HepG2 (cell line): Measurements from ENCODE around the gene SKP1. TPM values are rescaled to one million over a fixed set of nuclear protein-coding genes. Genes with fewer than 3 reads are reported as not detected.

Source experiments
- ATF3 ChIP-seq: sonication (generic); formaldehyde crosslinking; IDR thresholded peaks from 2 replicates; pipeline ENCODE4 v1.4.0; 2020; ENCODE audit warnings: missing genetic modification reagents
- BCL3 ChIP-seq: sonication (generic); formaldehyde crosslinking; IDR thresholded peaks from 2 replicates; pipeline ENCODE4 v1.5.1; 2020; ENCODE audit warnings: mild to moderate bottlenecking, missing genetic modification reagents, moderate library complexity
- CHD4 ChIP-seq: fragments of 200-600 bp; sonication (generic); IDR thresholded peaks from 2 replicates; pipeline ENCODE4 v1.7.0; 2017; ENCODE audit warnings: mild to moderate bottlenecking, low read length, borderline replicate concordance
- KMT2B ChIP-seq: IDR thresholded peaks from 2 replicates; pipeline ENCODE4 v1.6.1; 2016; ENCODE audit warnings: missing genetic modification reagents, missing compliant biosample characterization
- NR2F2 ChIP-seq: IDR thresholded peaks from 2 replicates; pipeline ENCODE4 v1.6.1; 2012; ENCODE audit warnings: low read depth, inconsistent platforms, borderline replicate concordance
- PHB2 ChIP-seq: fragments of 450-650 bp; IDR thresholded peaks from 2 replicates; pipeline ENCODE4 v1.6.1; 2018; ENCODE audit not compliant: partially characterized antibody
- POLR2AphosphoS5 ChIP-seq: IDR thresholded peaks from 2 replicates; pipeline ENCODE4 v1.6.1; 2012; ENCODE audit warnings: low read depth, low read length
- SPEN ChIP-seq: sonication (generic); formaldehyde crosslinking; IDR thresholded peaks from 2 replicates; pipeline ENCODE4 v1.5.1; 2020; ENCODE audit warnings: low read depth, mild to moderate bottlenecking, missing genetic modification reagents
- TRIM24 ChIP-seq: sonication (generic); formaldehyde crosslinking; IDR thresholded peaks from 2 replicates; pipeline ENCODE4 v1.8.0; 2022; ENCODE audit warnings: mild to moderate bottlenecking, missing genetic modification reagents
- ZFX ChIP-seq: sonication (generic); formaldehyde crosslinking; IDR thresholded peaks from 2 replicates; pipeline ENCODE4 v1.4.0; 2020; ENCODE audit warnings: mild to moderate bottlenecking, low read depth, missing genetic modification reagents, moderate library complexity
- ZKSCAN5 ChIP-seq: sonication (generic); formaldehyde crosslinking; IDR thresholded peaks from 2 replicates; pipeline ENCODE4 v1.5.1; 2020; ENCODE audit warnings: mild to moderate bottlenecking, missing genetic modification reagents
- ZNF180 ChIP-seq: sonication (generic); formaldehyde crosslinking; IDR thresholded peaks from 2 replicates; pipeline ENCODE4 v1.4.0; 2020; ENCODE audit warnings: low read depth, missing genetic modification reagents, borderline replicate concordance
- ZNF205 ChIP-seq: IDR thresholded peaks from 2 replicates; pipeline ENCODE4 v1.6.1; 2018; ENCODE audit warnings: missing biosample characterization, missing genetic modification reagents
- ZNF230 ChIP-seq: sonication (generic); formaldehyde crosslinking; IDR thresholded peaks from 2 replicates; pipeline ENCODE4 v1.4.0; 2020; ENCODE audit warnings: mild to moderate bottlenecking, missing genetic modification reagents
- ZNF350 ChIP-seq: sonication (generic); formaldehyde crosslinking; IDR thresholded peaks from 2 replicates; pipeline ENCODE4 v1.4.0; 2020; ENCODE audit warnings: mild to moderate bottlenecking, low read depth, missing genetic modification reagents, borderline replicate concordance
- ZNF513 ChIP-seq: sonication (generic); formaldehyde crosslinking; conservative IDR thresholded peaks from 2 replicates; pipeline ENCODE4 v1.5.0; 2020; ENCODE audit warnings: missing genetic modification reagents
- ZNF619 ChIP-seq: sonication (generic); formaldehyde crosslinking; IDR thresholded peaks from 2 replicates; pipeline ENCODE4 v1.4.0; 2020; ENCODE audit warnings: mild to moderate bottlenecking, missing genetic modification reagents
- ZNF75D ChIP-seq: sonication (generic); formaldehyde crosslinking; IDR thresholded peaks from 2 replicates; pipeline ENCODE4 v1.8.1; 2023; ENCODE audit warnings: missing genetic modification reagents, mild to moderate bottlenecking, borderline replicate concordance
- ZNF768 ChIP-seq: sonication (generic); formaldehyde crosslinking; IDR thresholded peaks from 2 replicates; pipeline ENCODE4 v1.4.0; 2020; ENCODE audit warnings: missing genetic modification reagents
- ZSCAN22 ChIP-seq: sonication (generic); formaldehyde crosslinking; IDR thresholded peaks from 2 replicates; pipeline ENCODE4 v1.4.0; 2020; ENCODE audit warnings: mild to moderate bottlenecking, missing genetic modification reagents
- polyA plus RNA-seq, 8 experiments: library from polyadenylated mRNA; depleted of rRNA in 3 of 8; stranded (reverse) in 7 of 8; unstranded in 1 of 8; fragments of >200 nt; fragmentation: Illumina TruSeq in 4 of 8; extraction: Trizol in 4 of 8; gene quantifications; 2 replicates each; pipeline versions ENCODE4 v1.2.1 to v1.2.3, GENCODE V29; 2011 to 2016; ENCODE audit warnings: low read depth in 4 of 8, missing spikeins in 1 of 8, mixed read lengths in 1 of 8; ENCODE audit not compliant: insufficient read depth in 1 of 8
- total RNA-seq, 5 experiments: library from RNA; depleted of rRNA; stranded (reverse); fragments of >200 nt; fragmentation: Illumina TruSeq; extraction: Trizol; gene quantifications; 2 replicates each; pipeline ENCODE4 v1.2.3, GENCODE V29; 2016; ENCODE audit warnings: low read depth in 1 of 5
- TF ChIP-seq, protein P1 (sequence below): sonication (generic); formaldehyde crosslinking; IDR thresholded peaks from 2 replicates; pipeline ENCODE4 v1.4.0; 2020; ENCODE audit warnings: missing genetic modification reagents

SKP1 gene
- total and polyA plus RNA-seq, 2 of the 13 experiments (the other 11 are each of a cell fraction or from before 2014, with no cell fraction given), result 134 to 340 TPM

- no peak for TF ChIP-seq TRIM24 (CRISPR knock-in tag)
- no peak for TF ChIP-seq NR2F2
- TF ChIP-seq ZNF619 (CRISPR knock-in tag), result no peak
- no peak for TF ChIP-seq ZNF350 (CRISPR knock-in tag)
- TF ChIP-seq BCL3 (CRISPR knock-in tag), result no peak
- no peak for TF ChIP-seq KMT2B
- TF ChIP-seq ZNF230 (CRISPR knock-in tag), result no peak
- no peak for TF ChIP-seq ATF3 (CRISPR knock-in tag)
- TF ChIP-seq ZFX, result no peak
- no peak for TF ChIP-seq SPEN (CRISPR knock-in tag)
- TF ChIP-seq ZNF75D, result no peak
- no peak for TF ChIP-seq ZKSCAN5 (CRISPR knock-in tag)
- no peak for TF ChIP-seq PHB2
- TF ChIP-seq ZNF180 (CRISPR knock-in tag), result no peak
- TF ChIP-seq, protein P1, sequence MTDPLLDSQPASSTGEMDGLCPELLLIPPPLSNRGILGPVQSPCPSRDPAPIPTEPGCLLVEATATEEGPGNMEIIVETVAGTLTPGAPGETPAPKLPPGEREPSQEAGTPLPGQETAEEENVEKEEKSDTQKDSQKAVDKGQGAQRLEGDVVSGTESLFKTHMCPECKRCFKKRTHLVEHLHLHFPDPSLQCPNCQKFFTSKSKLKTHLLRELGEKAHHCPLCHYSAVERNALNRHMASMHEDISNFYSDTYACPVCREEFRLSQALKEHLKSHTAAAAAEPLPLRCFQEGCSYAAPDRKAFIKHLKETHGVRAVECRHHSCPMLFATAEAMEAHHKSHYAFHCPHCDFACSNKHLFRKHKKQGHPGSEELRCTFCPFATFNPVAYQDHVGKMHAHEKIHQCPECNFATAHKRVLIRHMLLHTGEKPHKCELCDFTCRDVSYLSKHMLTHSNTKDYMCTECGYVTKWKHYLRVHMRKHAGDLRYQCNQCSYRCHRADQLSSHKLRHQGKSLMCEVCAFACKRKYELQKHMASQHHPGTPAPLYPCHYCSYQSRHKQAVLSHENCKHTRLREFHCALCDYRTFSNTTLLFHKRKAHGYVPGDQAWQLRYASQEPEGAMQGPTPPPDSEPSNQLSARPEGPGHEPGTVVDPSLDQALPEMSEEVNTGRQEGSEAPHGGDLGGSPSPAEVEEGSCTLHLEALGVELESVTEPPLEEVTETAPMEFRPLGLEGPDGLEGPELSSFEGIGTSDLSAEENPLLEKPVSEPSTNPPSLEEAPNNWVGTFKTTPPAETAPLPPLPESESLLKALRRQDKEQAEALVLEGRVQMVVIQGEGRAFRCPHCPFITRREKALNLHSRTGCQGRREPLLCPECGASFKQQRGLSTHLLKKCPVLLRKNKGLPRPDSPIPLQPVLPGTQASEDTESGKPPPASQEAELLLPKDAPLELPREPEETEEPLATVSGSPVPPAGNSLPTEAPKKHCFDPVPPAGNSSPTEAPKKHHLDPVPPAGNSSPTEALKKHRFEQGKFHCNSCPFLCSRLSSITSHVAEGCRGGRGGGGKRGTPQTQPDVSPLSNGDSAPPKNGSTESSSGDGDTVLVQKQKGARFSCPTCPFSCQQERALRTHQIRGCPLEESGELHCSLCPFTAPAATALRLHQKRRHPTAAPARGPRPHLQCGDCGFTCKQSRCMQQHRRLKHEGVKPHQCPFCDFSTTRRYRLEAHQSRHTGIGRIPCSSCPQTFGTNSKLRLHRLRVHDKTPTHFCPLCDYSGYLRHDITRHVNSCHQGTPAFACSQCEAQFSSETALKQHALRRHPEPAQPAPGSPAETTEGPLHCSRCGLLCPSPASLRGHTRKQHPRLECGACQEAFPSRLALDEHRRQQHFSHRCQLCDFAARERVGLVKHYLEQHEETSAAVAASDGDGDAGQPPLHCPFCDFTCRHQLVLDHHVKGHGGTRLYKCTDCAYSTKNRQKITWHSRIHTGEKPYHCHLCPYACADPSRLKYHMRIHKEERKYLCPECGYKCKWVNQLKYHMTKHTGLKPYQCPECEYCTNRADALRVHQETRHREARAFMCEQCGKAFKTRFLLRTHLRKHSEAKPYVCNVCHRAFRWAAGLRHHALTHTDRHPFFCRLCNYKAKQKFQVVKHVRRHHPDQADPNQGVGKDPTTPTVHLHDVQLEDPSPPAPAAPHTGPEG, result no peak
- TF ChIP-seq POLR2AphosphoS5, result no peak
- no peak for TF ChIP-seq CHD4
- no peak for TF ChIP-seq ZSCAN22 (CRISPR knock-in tag)
- no peak for TF ChIP-seq ZNF205
- no peak for TF ChIP-seq ZNF513 (CRISPR knock-in tag)
- no peak for TF ChIP-seq ZNF768 (CRISPR knock-in tag)
These were observed 782 bp upstream of the SKP1 start (continued) for GRCh38 chr5:134177369-134178095.
